Panc1 (cell line): Measurements from ENCODE around the gene RIC3. TPM values are rescaled to one million over a fixed set of nuclear protein-coding genes. Genes with fewer than 3 reads are reported as not detected.

ENCODE experiments used
- ATAC-seq: fragments of 200-7000 bp; cut with Tn5 transposase; 2 replicates; pipeline ENCODE4 v1.9.1; 2020; ENCODE audit warnings: mild to moderate bottlenecking, moderate library complexity
- BruUV-seq: library from RNA; stranded (reverse); fragments of 400-500 nt; replicated peaks from 2 replicates; lab custom pipeline; 2021; lab: Mats Ljungman, UMichigan
- CTCF ChIA-PET: fragments of 300-600 bp; sonication (Branson Sonifier 250); formaldehyde crosslinking; loops from one replicate; lab custom pipeline; 2022; ENCODE audit warnings: antibody characterized with exemption; lab: Charles Lee
- POLR2A ChIA-PET: fragments of 300-600 bp; sonication (Branson Sonifier 250); formaldehyde crosslinking; loops from one replicate; lab custom pipeline; 2022; ENCODE audit warnings: antibody characterized with exemption; lab: Charles Lee
- DNase-seq: peaks from one replicate; pipeline ENCODE4 v3.0.0-alpha.2; 2010; ENCODE audit warnings: low read depth, low spot score
- H3K27ac ChIP-seq: 2 replicates; pipeline ENCODE4 v1.5.1; 2011; ENCODE audit warnings: mild to moderate bottlenecking, low read length, inconsistent platforms
- H3K27me3 ChIP-seq: fragments of 200-500 bp; sonication (Bioruptor generic); 2 replicates; pipeline ENCODE4 v1.6.0; 2014; ENCODE audit warnings: low read length, inconsistent platforms; ENCODE audit not compliant: control insufficient read depth, insufficient read depth
- H3K36me3 ChIP-seq: fragments of 200-500 bp; sonication (Bioruptor generic); 2 replicates; pipeline ENCODE4 v1.5.1; 2014; ENCODE audit warnings: inconsistent platforms, mild to moderate bottlenecking, low read length, moderate library complexity; ENCODE audit not compliant: control insufficient read depth, insufficient read depth
- H3K4me1 ChIP-seq: 2 replicates; pipeline ENCODE4 v1.5.1; 2011; ENCODE audit warnings: inconsistent platforms, mild to moderate bottlenecking, low read length, moderate library complexity; ENCODE audit not compliant: control insufficient read depth, insufficient read depth
- H3K4me3 ChIP-seq, 2 experiments: 2 replicates each; pipeline ENCODE4 v1.5.1; 2011 to 2012; ENCODE audit warnings: low read depth in 2 of 2, low read length in 2 of 2, mild to moderate bottlenecking in 2 of 2, inconsistent platforms in 1 of 2, moderate library complexity in 1 of 2
- H3K9me3 ChIP-seq: fragments of 200-500 bp; sonication (Bioruptor generic); 2 replicates; pipeline ENCODE4 v1.5.1; 2014; ENCODE audit warnings: low read depth, mild to moderate bottlenecking, inconsistent platforms, low read length, moderate library complexity; ENCODE audit not compliant: control insufficient read depth, insufficient read depth
- POLR2AphosphoS5 ChIP-seq: IDR thresholded peaks from 2 replicates; pipeline ENCODE4 v1.6.1; 2012; ENCODE audit warnings: mild to moderate bottlenecking, low read depth, low read length, moderate library complexity
- SIN3A ChIP-seq: IDR thresholded peaks from 2 replicates; pipeline ENCODE4 v1.6.1; 2012; ENCODE audit warnings: low read depth, mild to moderate bottlenecking, low read length, moderate library complexity, borderline replicate concordance; ENCODE audit not compliant: insufficient read depth
- TCF7L2 ChIP-seq: IDR thresholded peaks from 2 replicates; pipeline ENCODE4 v1.6.1; 2011; ENCODE audit warnings: mild to moderate bottlenecking, low read depth, low read length, inconsistent platforms
- in situ Hi-C: cut with HindIII; loops from 2 replicates; pipeline ENCODE4 v1.10.0; 2016; ENCODE audit warnings: low sequenced_read_pairs, low pct_unique_long_range_greater_than_20kb
- intact Hi-C: fragments of 100-400 bp; cut with micrococcal nuclease; formaldehyde crosslinking; loops from one replicate; pipeline ENCODE4 v1.10.0; 2022; ENCODE audit not compliant: unreplicated experiment
- total RNA-seq: library from RNA; stranded (reverse); gene quantifications from one replicate; pipeline ENCODE4 v1.2.1, GENCODE V29; 2021; ENCODE audit not compliant: unreplicated experiment
- TF ChIP-seq, protein P1 (sequence below), 2 experiments: IDR thresholded peaks; 2 replicates each; pipeline ENCODE4 v1.6.1; 2011 to 2012; ENCODE audit warnings: low read depth in 2 of 2, control low read depth in 1 of 2, low read length in 1 of 2, mild to moderate bottlenecking in 1 of 2, moderate library complexity in 1 of 2; ENCODE audit not compliant: insufficient read depth in 1 of 2
- TF ChIP-seq, protein P2 (sequence below): fragments of 450-650 bp; IDR thresholded peaks from 2 replicates; pipeline ENCODE4 v1.5.1; 2017; ENCODE audit warnings: mild to moderate bottlenecking

Gene RIC3
- total RNA-seq, 1 experiment from 2014 or later: 4.2 TPM

DNA sequence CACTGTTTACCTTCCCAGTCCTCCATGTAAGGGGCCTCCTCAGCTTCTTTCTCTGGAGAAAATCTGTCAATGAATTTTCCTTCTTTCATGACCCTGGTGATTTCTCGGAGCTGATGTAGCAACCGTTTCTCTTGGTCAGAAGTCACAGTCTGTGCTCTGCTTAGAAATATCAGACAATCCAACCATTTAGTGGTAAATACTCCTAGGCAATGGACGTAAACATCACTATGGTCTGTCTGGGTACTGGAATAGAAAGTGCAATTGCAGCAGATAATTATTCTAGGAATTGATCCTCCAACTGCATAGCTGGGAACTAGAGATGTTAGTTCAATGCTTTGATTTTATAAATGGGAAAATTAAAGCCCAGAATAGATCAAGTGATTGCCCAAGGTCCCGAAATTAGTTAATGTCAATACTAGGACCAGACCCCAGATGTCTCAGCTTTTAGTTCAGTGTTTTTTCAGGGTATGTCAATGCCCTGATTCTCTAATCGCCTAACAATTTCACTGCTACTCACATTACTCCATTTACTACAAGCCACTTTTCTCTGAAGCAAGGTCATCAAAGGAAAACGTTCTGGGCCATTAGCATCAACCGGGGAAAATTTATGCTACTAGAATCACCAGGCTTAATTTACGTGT lies 42.1 kb downstream of the RIC3 start:
- BruUV-seq: no TSS peak

DNA sequence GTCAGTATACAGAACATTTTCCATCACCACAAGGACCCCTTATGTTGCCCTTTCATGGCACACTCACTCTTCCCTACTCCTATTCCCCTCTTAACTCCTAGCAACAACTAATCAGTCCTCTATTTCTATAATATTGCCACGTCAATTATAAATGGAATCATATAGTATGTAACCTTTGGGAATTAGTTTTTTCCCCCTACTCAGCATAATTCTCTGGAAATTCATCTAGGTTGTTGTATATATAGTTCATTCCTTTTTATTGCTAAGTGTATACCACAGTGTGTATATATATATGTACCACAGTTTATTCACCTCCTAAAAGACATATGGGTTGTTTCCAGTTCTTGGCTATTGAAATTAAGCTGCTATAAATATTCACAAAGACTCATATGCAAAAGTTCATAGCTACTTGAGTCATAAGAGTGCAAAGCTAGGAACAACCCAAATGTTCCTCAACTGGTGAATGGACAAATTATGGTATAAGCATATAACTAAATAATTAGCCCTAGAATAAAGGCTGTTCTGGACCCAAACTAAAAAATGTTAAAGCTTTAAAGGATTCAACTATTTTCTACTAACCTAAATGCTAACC lies 46.6 kb downstream of the RIC3 start:
- Histone ChIP-seq H3K27me3 (no peaks in the 10 kb centered on the region; the same call in 1 of the 2 replicates), H3K27ac (no peak overlapping the region), H3K36me3 (no peaks in the 10 kb centered on the region), H3K4me3 (no peak overlapping the region), H3K4me1 (no peaks in the 10 kb centered on the region), H3K9me3 (no peaks in the 10 kb centered on the region)
- ChIA-PET POLR2A (interaction anchor here (0.7 kb wide), 1 partner anchor 56 kb away, joined by 11 read pairs; no protein-coding TSS in a partner anchor), CTCF (no interaction called here)
- BruUV-seq: no TSS peak
- DNase-seq: no peak
- in situ Hi-C loops: no loop called here
- no peak for ATAC-seq
- no peak for TF ChIP-seq POLR2AphosphoS5
- intact Hi-C loops: no loop called here

More for the DNA sequence above, 42.1 kb downstream of the RIC3 start:
- intact Hi-C loops (no loop called here), in situ Hi-C loops (no loop called here)
- Histone ChIP-seq H3K4me3 (no peak overlapping the region), H3K4me1 (no peaks in the 10 kb centered on the region), H3K9me3 (no peaks in the 10 kb centered on the region), H3K27me3 (no peaks in the 10 kb centered on the region; the same call in 1 of the 2 replicates), H3K36me3 (no peaks in the 10 kb centered on the region), H3K27ac (no peak overlapping the region)
- ATAC-seq (no peak), DNase-seq (no peak)
- TF ChIP-seq, protein P1, sequence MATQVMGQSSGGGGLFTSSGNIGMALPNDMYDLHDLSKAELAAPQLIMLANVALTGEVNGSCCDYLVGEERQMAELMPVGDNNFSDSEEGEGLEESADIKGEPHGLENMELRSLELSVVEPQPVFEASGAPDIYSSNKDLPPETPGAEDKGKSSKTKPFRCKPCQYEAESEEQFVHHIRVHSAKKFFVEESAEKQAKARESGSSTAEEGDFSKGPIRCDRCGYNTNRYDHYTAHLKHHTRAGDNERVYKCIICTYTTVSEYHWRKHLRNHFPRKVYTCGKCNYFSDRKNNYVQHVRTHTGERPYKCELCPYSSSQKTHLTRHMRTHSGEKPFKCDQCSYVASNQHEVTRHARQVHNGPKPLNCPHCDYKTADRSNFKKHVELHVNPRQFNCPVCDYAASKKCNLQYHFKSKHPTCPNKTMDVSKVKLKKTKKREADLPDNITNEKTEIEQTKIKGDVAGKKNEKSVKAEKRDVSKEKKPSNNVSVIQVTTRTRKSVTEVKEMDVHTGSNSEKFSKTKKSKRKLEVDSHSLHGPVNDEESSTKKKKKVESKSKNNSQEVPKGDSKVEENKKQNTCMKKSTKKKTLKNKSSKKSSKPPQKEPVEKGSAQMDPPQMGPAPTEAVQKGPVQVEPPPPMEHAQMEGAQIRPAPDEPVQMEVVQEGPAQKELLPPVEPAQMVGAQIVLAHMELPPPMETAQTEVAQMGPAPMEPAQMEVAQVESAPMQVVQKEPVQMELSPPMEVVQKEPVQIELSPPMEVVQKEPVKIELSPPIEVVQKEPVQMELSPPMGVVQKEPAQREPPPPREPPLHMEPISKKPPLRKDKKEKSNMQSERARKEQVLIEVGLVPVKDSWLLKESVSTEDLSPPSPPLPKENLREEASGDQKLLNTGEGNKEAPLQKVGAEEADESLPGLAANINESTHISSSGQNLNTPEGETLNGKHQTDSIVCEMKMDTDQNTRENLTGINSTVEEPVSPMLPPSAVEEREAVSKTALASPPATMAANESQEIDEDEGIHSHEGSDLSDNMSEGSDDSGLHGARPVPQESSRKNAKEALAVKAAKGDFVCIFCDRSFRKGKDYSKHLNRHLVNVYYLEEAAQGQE (IDR thresholded peaks at IDR 0.05; ENCODE audit: insufficient read depth in 1 of 2, low read depth in 2 of 2, low read length in 1 of 2): no peak
- TF ChIP-seq POLR2AphosphoS5: no peak
- TF ChIP-seq, protein P2, sequence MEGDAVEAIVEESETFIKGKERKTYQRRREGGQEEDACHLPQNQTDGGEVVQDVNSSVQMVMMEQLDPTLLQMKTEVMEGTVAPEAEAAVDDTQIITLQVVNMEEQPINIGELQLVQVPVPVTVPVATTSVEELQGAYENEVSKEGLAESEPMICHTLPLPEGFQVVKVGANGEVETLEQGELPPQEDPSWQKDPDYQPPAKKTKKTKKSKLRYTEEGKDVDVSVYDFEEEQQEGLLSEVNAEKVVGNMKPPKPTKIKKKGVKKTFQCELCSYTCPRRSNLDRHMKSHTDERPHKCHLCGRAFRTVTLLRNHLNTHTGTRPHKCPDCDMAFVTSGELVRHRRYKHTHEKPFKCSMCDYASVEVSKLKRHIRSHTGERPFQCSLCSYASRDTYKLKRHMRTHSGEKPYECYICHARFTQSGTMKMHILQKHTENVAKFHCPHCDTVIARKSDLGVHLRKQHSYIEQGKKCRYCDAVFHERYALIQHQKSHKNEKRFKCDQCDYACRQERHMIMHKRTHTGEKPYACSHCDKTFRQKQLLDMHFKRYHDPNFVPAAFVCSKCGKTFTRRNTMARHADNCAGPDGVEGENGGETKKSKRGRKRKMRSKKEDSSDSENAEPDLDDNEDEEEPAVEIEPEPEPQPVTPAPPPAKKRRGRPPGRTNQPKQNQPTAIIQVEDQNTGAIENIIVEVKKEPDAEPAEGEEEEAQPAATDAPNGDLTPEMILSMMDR: no peak
- TF ChIP-seq SIN3A: no peak
- no peak for TF ChIP-seq TCF7L2
- CTCF ChIA-PET: no interaction called here
- POLR2A ChIA-PET: interaction anchor here (0.6 kb wide), 1 partner anchor 11 kb away, joined by 3 read pairs; no protein-coding TSS in a partner anchor

DNA sequence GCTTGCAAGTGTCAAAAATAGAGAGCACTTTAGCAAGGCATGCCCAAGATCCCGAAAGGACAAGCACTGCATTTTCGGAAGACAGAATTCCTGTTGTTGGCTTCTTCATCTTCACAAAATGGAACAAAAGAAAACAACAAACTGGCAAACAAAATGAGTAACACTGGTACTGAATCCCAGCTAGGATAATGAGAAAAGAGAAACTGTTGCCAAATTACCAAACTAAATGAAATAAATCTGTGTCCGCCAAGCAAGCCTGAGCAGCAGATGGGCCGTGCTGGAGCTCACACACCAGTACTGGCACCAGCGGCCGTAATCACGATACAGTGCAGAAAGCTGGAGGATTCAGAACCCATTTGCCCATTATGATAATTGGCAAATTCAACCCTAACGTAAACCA lies 57.2 kb downstream of the RIC3 start:
- intact Hi-C loops: loop anchor here (5.0 kb wide), 1 partner anchor 739 kb away; no protein-coding TSS in a partner anchor
- POLR2A ChIA-PET: no interaction called here

More for the DNA sequence above, 57.2 kb downstream of the RIC3 start:
- BruUV-seq: no TSS peak
- 0 out of 2 replicates have a peak, but pooled peaks cover 7% of the 10 kb centered on the region for H3K9me3 ChIP-seq
- CTCF ChIA-PET: no interaction called here
- TF ChIP-seq, protein P2: no peak
- TF ChIP-seq TCF7L2: no peak
- TF ChIP-seq SIN3A: no peak
- TF ChIP-seq, protein P1 (IDR thresholded peaks at IDR 0.05; ENCODE audit: insufficient read depth in 1 of 2, low read depth in 2 of 2, low read length in 1 of 2): no peak
- no peak for TF ChIP-seq POLR2AphosphoS5
- DNase-seq (no peak), ATAC-seq (no peak)
- peaks cover 8% of the 10 kb centered on the region for H3K27me3 ChIP-seq
- no peak overlapping the region for H3K27ac ChIP-seq
- in situ Hi-C loops: no loop called here
- no peak overlapping the region for H3K4me3 ChIP-seq
- no peaks in the 10 kb centered on the region for H3K36me3 ChIP-seq
- H3K4me1 ChIP-seq: no peaks in the 10 kb centered on the region
